ENCODE measurements around the gene CEP44.
"Not testable (repeated sequence)": the region's sequence is repeated elsewhere in the genome, so short reads cannot be mapped to it uniquely, and the experiment has no call there.

CEP44 gene

DNA sequence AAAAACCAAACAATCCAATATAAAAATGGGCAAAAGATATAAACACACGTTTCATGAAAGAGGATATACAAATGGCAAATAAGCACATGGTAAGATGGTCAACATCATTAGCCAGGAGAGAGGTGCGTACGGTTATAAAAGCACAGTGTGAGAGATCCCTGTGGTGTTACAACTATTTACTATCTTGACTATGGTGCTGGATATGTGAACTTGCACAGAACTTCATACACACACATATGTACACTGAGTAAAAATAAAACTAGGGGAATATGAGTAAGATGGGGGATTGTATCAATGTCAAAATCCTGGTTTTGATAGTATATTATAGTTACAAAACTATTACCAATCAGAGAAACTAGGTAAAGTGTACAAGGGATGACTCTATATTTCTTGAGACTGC, 8.6 kb upstream of the CEP44 start:
- no peak overlapping the region for H3K4me3 ChIP-seq (ENCODE audit: low read depth, low read length)
- DNase-seq (ENCODE audit: low read depth), result no peak

DNA sequence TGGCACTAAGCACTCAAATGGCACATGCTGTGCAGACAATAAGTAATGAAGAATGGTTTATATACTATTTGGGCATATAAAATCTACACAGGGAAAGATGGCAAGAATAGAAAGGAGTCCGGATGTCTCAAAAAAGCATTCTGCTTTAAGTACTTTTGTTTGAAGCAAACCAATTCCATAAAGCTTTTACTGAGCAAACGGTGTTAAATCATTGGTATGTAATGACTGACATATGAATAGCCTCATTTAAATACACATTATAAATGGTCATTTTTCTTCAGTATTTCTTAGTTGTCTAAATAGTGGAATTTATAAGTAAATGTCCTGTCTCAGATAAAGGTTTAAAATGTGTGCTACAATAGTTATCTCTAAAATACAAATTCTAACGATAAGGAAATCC, 6.3 kb upstream of the CEP44 start:
- no peak overlapping the region for H3K4me3 ChIP-seq (ENCODE audit: low read depth, low read length)
- no peak for DNase-seq (ENCODE audit: low read depth)

DNA sequence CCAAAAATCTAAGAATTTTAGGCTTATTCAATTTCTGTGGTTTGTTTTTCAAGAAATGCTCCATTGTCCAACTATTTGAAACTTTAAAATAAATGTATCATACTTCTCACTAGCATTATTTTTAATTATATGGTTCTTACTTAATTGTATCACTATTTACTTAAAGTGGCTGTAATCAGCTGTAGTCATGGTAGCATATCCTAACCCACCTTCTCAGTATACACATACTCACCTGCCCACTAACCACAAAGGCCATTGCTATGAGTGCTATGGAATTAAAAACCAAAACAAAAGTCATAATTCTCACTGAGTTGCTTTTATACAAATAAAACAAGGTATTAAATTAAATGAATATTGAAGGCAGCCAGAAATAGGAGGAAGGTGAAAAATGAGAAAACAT, 5.2 kb upstream of the CEP44 start:
- DNase-seq (ENCODE audit: low read depth), result no peak
- H3K4me3 ChIP-seq (ENCODE audit: low read depth, low read length), result no peak overlapping the region

DNA sequence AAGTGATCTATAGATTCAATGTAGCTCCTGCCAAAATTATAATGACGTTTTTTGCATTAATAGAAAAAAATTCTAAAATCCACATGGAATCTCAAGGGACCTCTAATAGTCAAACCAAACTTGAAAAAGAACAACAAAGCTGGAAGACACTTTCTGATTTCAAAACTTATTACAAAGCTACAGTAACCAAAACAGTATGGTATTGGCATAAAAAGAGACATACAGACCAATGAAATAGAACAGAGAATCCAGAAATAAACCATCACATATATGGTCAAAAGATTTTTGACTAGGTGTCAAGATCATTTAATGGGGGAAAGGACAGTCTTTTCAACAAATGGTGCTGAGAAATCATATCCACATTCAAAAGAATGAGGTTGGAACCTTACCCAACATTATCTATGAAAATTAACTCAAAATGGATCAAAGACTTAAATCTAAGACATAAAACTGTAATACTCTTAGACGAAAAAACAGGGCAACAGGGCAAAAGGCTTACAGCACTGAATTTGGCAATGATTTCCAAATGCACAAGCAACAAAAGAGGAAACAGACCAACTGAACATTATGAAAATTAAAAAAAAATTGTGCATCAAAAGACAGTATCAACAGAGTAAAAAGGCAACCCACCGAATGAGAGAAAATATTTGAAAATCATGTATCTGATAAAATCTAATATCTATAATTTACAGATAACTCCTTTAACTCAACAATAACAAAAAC, 4.1 kb upstream of the CEP44 start:
- DNase-seq (ENCODE audit: low read depth), result no peak
- H3K4me3 ChIP-seq (ENCODE audit: low read depth, low read length), result no peak overlapping the region

DNA sequence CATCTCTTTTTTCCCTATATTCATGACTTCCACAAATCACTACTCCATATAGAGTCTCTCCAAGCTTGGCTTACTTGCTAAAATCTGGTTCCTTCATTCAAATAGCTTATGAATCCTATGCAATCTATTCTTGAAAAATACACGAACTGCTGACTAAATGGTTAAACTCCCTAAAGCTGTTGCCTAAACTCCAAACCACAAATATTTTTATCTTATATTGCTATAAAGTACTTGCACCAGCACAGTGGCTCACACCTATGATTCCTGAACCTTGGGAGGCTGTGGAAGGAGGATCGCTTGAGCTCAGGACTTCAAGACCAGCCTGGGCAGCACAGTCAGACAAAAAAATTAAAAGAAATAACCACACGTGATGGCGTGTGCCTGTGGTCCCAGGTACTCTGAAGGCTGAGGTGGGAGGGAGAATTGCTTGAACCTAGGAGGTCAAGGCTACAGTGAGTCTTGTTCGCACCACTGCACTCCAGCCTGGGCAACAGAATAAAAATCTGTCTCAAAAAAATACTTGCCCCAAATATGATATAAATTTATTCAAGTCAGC, 2.5 kb upstream of the CEP44 start:
- DNase-seq (ENCODE audit: low read depth), result no peak
- H3K4me3 ChIP-seq (ENCODE audit: low read depth, low read length), result no peak overlapping the region

DNA sequence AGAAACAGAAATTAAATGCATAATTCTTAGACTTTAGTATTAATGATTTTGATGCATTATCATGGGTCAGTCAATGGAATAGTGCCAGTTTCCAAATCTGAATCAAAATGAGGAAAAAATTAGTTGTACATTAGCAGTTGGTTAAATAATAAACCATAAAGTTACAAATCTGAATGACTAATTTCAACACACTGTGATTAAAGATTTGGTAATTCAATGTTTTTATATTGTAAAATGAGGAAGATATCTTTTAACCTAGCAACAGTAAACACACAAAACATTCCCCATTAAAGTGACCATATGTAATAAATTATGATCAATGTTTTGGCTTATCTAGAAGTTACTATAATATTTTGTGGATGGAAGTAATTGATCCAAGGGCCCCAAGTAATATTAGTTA, 1.8 kb upstream of the CEP44 start:
- peak overlapping the region; percentile 73 for H3K4me3 ChIP-seq (ENCODE audit: low read depth, low read length)
- no peak for DNase-seq (ENCODE audit: low read depth)

DNA sequence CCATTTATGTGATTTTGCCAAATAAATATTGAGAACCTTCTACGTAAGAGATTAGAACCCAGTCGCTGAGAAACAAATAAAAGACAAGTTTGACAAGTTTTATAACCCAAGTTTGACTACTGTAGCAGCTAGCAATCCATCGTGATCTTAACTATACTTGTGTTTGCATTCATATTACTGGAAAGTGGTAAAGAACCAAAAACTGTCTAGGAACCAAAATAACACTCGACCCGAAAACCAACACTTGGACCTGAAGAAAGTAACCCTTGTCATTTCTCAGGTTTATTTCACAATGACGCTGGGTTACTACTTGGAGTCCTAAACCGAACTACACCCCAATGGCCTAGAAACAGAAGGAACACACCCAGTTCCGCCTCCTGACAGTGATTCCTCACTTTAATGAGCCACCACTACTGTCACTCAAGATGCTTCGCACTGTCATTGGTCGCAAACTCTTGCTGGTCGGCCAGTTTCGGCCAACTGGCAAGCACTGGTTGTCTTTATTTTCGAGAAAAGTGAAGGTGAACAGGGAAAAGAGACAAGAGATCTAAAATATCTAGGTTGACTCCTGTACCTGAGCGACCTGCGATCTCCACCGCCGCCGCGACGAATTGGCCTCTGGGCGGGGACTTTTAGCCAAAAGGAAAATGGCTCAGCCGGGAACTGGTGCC, 740 bp upstream of the CEP44 start:
- H3K4me3 ChIP-seq (ENCODE audit: low read depth, low read length), result peak overlapping the region; percentile 73
- peak; percentile 86 for DNase-seq (ENCODE audit: low read depth)

DNA sequence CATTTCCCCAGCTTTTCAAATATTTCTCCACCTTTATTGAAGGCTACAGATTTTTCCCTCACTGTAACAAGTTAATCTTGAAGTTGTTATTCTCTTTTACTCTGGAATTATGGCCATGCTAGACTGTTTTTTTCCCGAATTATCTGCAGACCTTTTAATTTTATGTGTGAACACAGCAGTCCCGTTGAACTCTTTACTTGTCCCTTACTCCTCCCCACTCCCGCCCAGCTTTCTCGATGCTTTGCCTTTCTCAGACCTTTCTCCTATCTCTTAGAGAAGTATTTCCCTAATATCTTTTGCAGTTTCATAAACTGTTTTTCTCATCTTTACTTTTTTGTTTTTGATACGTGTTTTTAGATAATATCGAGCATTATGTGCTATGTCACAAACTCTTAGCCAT, 776 bp downstream of the CEP44 start:
- H3K4me3 ChIP-seq (ENCODE audit: low read depth, low read length), result peak overlapping the region; percentile 73
- DNase-seq (ENCODE audit: low read depth), result no peak

DNA sequence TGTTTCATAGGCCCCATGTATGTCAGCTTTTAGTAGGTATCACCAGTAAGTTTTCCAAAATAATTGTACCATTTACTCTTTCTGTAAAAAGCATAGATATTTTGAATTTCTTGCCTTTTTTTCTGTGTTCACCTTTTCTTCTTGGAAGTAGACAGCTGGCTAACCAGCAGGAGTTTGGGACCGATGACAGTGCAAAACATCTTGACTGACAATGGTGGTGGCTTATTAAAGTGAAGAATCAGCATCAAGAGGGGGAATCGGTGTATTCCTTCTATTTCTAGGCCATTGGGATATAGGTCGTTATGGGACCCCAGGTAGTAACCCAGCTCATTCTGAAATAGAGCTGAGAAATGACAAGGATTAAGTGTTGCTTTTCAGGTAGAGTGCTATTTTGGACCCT, 3.2 kb downstream of the CEP44 start:
- H3K4me3 ChIP-seq (ENCODE audit: low read depth, low read length), result no peak overlapping the region
- DNase-seq (ENCODE audit: low read depth), result no peak

DNA sequence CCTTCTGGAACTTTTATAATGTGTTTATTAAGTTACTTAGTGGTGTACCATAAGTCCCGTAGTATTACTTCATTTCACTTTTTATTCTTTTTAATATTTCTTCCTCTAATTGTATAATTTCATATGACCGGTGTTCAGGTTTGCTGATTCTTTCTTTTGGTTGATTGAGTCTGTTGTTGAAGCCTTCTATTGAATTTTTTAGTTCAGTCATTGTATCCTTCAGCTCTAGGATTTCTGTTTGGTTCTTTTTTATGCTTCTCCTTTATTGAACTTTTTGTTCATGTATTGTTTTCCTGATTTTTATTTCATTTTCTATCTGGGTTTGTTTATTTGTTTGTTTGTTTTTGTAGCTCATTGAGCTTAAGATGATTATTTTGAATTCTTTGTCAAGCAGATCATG, 8.8 kb downstream of the CEP44 start:
- no peak overlapping the region for H3K4me3 ChIP-seq (ENCODE audit: low read depth, low read length)
- no peak for DNase-seq (ENCODE audit: low read depth)

DNA sequence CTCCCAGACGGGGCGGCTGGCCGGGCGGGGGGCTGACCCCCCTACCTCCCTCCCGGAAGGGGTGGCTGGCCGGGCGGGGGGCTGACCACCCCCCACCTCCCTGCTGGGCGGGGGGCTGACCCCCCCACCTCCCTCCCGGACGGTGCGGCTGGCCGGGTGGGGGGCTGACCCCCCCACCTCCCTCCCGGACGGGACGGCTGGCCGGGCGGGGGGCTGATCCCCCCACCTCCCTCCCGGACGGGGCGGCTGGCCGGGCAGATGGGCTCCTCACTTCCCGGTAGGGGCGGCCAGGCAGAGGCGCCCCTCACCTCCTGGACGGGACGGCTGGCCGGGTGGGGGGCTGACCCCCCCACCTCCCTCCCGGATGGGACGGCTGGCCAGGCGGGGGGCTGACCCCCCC, 10.9 kb downstream of the CEP44 start:
- not testable (repeated sequence) for DNase-seq (ENCODE audit: low read depth); H3K4me3 ChIP-seq (ENCODE audit: low read depth, low read length)

DNA sequence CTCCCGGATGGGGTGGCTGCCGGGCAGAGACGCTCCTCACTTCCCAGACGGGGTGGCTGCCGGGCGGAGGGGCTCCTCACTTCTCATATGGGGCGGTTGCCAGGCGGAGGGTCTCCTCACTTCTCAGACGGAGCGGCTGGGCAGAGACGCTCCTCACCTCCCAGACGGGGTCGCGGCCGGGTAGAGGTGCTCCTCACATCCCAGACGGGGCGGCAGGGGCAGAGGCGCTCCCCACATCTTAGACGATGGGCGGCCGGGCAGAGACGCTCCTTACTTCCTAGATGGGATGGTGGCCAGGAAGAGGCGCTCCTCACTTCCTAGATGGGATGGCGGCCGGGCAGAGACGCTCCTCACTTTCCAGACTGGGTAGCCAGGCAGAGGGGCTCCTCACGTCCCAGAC, 11.4 kb downstream of the CEP44 start:
- DNase-seq (ENCODE audit: low read depth); H3K4me3 ChIP-seq (ENCODE audit: low read depth, low read length): not testable (repeated sequence)

DNA sequence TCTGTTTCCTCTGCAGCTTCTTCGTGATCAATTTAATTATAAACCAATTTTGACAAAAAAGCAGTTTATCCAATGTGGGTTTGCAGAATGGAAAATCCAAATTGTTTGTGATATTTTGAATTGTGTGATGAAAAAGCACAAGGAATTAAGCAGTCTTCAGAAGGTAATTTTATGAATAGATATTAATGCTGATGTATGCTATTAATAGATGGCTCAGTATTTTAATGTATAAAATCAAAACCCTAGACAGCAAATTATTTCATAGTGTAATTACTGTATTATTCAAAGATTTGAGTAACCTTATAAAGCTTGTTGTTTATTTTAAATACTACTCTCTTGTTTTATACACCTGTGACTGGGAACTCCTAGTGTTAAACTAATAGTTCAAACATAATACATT, 20.0 kb downstream of the CEP44 start:
- no peak for DNase-seq (ENCODE audit: low read depth)
- H3K4me3 ChIP-seq (ENCODE audit: low read depth, low read length), result no peak overlapping the region

DNA sequence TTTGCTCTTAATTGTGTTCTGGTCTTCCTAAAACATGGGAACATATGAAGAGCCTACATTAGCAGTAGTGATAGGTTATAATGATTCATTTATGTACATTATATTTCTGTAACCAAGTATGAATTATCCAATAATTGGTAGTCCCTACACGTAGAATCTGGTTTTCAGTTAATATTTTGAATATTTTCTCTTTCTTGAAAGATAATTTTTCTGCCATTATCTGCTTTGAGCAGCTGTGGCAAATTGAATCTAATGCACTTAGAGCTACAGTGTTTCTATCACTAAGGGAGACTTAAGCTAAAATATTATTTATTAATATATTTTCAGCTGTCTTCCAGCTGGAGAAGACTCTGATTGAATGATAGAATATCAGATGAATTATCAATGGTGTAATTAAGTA, 21.0 kb downstream of the CEP44 start:
- no peak overlapping the region for H3K4me3 ChIP-seq (ENCODE audit: low read depth, low read length)
- DNase-seq (ENCODE audit: low read depth), result no peak

DNA sequence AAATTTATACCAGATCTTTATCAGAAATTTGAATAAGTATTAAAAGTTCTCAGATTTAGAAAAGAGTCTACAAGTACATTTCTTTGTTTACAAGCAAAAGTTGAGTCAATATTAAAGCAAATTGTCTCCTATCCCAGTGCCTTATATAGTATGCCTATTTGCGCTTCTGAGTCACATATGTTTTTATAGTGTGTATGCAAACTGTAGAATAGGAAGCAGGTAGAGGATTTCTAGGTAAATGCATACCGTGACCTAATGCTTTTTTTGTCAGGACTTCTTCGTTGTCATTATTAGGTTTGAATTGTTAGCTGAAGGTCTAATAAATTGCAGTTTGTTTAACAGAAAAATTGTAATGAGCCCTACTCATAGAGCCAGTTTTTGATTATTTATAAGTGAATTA, 22.2 kb downstream of the CEP44 start:
- H3K4me3 ChIP-seq (ENCODE audit: low read depth, low read length), result no peak overlapping the region
- no peak for DNase-seq (ENCODE audit: low read depth)

DNA sequence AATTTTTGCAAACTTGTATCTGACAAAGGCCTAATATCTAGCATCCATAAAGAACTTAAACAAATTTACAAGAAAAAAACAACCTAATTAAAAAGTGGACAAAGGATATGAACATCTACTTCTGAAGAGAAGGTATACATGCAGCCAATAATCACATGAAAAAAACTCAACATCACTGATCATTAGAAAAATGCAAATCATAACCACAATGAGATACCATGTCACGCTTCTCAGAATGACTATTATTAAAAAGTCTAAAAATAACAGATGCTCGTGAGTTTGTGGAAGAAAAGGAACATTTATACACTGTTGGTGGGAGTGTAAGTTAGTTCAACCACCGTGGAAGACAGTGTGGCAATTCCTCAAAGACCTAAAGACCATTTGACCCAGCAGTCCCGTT, 24.0 kb downstream of the CEP44 start:
- DNase-seq (ENCODE audit: low read depth), result no peak
- H3K4me3 ChIP-seq (ENCODE audit: low read depth, low read length), result no peak overlapping the region

DNA sequence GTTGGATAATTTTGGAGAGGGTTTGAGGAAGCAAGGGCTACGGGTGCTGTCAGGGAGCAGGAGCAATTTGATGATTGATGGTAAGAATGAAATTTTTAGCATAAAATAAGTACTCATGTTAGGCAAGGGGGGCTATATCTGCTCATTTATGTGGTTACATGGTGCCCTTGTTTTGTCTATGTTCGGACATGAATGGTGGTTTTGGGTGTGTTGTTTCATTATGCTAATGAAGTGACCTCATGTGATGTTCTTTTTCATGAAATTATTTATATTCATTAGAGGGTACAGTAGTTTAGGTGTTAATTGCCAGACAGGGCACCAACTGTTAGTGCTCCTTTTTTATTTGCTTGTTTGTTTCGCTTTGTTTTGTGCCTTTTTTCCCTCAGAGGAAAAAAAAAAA, 29.3 kb downstream of the CEP44 start:
- H3K4me3 ChIP-seq (ENCODE audit: low read depth, low read length), result no peak overlapping the region
- no peak for DNase-seq (ENCODE audit: low read depth)

DNA sequence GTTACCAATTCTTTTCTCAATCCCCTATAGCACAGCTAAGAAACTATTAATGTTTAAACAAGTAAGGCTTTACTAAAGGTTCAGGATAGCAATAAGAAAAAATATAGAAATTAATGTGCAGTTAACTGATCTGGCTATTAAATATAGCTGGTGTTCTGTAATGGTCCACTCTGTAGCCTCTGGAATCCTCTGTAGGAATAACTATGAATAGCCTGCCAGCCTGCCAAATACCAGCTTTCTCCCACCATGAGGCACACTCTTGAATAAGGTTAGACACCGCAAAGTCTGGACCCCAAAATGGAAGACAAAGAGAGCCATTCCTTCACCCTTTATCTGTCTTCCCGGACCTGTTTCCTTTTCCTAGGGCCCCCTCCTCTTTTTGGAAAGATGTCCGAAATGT, 30.6 kb downstream of the CEP44 start:
- no peak for DNase-seq (ENCODE audit: low read depth)
- H3K4me3 ChIP-seq (ENCODE audit: low read depth, low read length), result no peak overlapping the region

DNA sequence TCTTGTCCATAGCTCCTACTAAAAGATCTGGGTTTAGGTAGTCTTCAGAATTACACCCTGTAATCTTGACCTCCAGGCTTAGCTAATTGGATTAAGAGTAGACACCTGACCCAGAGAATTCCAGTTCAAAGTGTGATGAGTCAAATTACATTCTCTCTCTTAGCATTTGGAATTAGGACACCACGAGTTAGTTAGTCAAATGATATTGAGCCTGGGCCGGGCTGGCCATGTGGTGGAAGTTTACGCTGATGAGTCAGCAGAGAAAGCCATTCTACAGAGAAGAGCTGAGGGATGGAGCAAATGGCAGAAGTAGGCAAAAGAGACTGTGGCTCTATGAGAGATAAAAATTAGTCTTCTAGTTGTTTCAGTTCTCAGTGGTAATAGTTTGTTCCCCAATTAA, 31.1 kb downstream of the CEP44 start:
- DNase-seq (ENCODE audit: low read depth), result no peak

DNA sequence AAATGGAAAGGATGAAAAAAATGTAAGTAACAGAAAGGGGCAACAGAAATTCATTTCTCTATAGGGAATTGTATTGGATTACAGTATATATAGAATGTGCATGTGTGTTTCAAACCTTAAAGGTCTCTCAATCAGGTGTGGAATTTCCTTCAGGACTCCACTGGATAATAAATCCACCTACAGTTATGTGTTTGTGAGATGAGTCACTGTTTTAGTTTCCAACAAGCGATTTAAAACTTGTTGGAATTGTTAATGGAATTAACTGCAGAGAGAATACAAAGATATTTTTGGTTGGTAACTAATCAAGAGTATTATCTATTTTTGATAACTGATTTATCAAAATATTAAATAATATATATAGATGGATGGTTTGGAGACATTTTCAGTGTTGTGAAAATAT, 32.8 kb downstream of the CEP44 start:
- H3K4me3 ChIP-seq (ENCODE audit: low read depth, low read length), result no peak overlapping the region
- no peak for DNase-seq (ENCODE audit: low read depth)

More for the DNA sequence above, 31.1 kb downstream of the CEP44 start:
- no peak overlapping the region for H3K4me3 ChIP-seq (ENCODE audit: low read depth, low read length)

DNA sequence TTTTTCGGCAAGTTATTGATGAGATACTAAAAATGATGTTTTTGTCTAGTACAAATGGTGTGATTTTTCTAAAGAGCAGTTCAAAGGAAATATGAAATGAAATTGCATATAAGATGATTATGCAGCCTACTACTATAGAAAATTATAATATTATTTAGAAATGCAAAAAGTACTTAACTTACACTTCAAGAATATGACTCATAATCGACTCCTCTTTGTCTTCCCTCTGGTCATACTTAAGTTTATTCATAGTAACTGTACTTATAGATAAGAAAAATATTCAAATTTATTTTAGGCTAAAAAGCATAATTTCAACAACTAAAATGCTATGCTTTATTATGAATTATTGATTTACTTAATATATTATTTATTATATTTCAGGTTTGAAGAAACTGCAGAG, 33.2 kb downstream of the CEP44 start:
- DNase-seq (ENCODE audit: low read depth), result no peak
- no peak overlapping the region for H3K4me3 ChIP-seq (ENCODE audit: low read depth, low read length)

All from skeletal muscle cell (primary cell).